ENCODE results near the gene AUH.

DNA sequence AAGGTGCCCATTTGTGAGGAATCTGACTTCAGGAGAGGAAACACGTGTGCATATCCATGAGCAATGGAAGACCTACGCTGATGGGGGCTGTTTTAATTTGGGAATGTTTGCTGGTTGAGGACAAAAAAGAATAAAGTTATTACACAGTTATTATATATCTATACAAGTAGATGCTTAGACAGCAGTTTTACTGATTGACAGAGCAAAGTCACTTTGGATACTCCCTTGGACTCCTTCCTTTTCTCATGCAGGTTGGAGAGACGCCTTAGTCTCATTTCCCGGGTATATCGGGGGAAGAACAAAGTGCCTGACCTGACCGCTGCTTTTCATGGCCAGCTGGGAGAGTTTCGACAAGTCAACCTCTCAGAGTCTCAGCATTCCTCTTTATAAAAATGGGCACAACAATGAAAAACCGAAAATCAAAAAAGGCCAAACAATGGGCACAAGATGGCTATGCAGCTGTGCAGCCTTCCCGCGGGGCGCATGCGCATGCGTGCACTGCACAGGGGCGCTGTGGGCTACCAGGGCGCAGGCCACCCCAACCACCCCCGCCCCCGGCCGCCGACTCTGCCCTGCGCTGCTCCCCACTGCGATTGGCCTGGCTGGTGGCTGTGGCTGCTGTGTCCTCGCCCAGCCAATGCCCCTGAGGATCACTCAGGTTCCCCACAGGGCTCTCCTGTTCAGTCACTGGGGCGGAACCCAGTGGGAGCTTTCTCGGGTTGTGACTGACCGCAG is 43.8 kb upstream of the AUH start:
- TF ChIP-seq, protein P1, sequence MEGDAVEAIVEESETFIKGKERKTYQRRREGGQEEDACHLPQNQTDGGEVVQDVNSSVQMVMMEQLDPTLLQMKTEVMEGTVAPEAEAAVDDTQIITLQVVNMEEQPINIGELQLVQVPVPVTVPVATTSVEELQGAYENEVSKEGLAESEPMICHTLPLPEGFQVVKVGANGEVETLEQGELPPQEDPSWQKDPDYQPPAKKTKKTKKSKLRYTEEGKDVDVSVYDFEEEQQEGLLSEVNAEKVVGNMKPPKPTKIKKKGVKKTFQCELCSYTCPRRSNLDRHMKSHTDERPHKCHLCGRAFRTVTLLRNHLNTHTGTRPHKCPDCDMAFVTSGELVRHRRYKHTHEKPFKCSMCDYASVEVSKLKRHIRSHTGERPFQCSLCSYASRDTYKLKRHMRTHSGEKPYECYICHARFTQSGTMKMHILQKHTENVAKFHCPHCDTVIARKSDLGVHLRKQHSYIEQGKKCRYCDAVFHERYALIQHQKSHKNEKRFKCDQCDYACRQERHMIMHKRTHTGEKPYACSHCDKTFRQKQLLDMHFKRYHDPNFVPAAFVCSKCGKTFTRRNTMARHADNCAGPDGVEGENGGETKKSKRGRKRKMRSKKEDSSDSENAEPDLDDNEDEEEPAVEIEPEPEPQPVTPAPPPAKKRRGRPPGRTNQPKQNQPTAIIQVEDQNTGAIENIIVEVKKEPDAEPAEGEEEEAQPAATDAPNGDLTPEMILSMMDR (IDR thresholded peaks at IDR 0.05; ENCODE audit: low read depth, low read length): no peak
- TF ChIP-seq EZH2phosphoT487 (IDR thresholded peaks at IDR 0.05; ENCODE audit: low read depth): no peak
